Activated naive CD4-positive, alpha-beta T cell treated with anti-CD3 and anti-CD28 coated beads, Interleukin-2, amount 50 U/mL, for 72 hours (primary cell): ENCODE results near the gene HTN3. TPM values are rescaled to one million over a fixed set of nuclear protein-coding genes. Genes with fewer than 3 reads are reported as not detected.
A peak's percentile ranks its signal among the peaks of the same experiment; 100 is the strongest.
"Not testable (repeated sequence)": the region's sequence is repeated elsewhere in the genome, so short reads cannot be mapped to it uniquely, and the experiment has no call there.

ENCODE experiments used
- ATAC-seq, 2 donors: fragments of 150-1000 bp; cut with Tn5 transposase; 2 replicates each; pipeline ENCODE4 v1.10.0; 2021; ENCODE audit warnings: mild to moderate bottlenecking in 2 of 2, moderate library complexity in 2 of 2
- DNase-seq, 2 donors: peaks; one replicate each; pipeline ENCODE4 v3.0.0; 2021 to 2022; ENCODE audit warnings: low spot score in 2 of 2
- H3K27ac Mint-ChIP-seq, 2 donors: one replicate each; pipeline ENCODE4 v1.8.0; 2022; ENCODE audit warnings: mild to moderate bottlenecking in 2 of 2, mixed read lengths in 2 of 2
- H3K36me3 Mint-ChIP-seq, 2 donors: one replicate each; pipeline ENCODE4 v1.8.0; 2022; ENCODE audit warnings: mixed read lengths in 2 of 2
- H3K9me3 Mint-ChIP-seq, 2 donors: one replicate each; pipeline ENCODE4 v1.8.0; 2022; ENCODE audit warnings: mixed read lengths in 2 of 2
- total RNA-seq, 2 donors: library from RNA; stranded (reverse); gene quantifications; one replicate each; pipeline ENCODE4 v1.2.3, GENCODE V29; 2022

The HTN3 gene
- total RNA-seq: not detected

GRCh38 chr4:70028159-70028558 is at the start of gene HTN3:
HTN3 (plus strand) TSS chr4:70028459; CDS start chr4:70030741, 2,282 bp downstream.
- not testable (repeated sequence) for ATAC-seq, H3K27ac Mint-ChIP-seq, DNase-seq, H3K9me3 Mint-ChIP-seq, H3K36me3 Mint-ChIP-seq

DNA sequence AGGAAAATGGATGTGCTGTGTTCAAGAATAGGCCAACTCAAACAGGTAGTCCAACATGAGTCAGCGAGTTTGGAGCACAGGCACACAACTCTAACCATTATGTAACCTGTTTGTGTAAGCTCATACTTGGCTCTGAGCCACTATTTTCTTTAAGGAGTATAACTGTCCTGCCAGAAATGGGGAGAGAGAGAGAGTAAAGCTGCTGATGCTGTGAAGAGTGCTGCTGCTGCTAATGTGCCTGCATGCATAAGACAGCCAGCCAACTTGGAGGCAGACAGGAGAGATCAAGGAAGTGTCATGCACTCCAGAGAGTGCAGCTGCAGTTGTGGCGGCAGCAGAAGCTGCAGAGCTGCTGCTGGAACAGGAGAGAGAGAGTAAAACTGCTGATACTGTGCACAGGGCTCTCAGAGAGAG is 44.2 kb upstream of the HTN3 start:
- no peaks in the 10 kb centered on the region for H3K9me3 Mint-ChIP-seq
- no peak for ATAC-seq
- H3K36me3 Mint-ChIP-seq: no peaks in the 10 kb centered on the region
- no peak for DNase-seq
- H3K27ac Mint-ChIP-seq: no peak overlapping the region

DNA sequence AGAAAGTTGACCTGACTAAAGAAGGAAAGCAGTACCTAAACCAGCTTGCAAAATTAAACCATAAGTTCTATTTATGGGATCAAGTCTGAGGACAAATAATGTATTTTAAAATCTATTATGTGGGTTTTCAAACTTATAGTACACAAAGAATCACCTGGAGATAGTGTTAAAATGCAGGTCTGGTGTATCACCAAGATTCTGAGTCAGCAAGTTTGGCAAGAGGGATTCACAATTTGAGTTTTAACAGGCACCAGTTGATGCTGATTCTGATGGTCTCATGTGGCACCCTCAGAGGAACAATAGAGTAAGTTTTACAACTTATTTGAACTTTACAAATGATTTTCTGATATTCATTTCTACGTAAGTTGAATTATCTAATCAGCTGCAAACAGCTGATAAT is 41.6 kb upstream of the HTN3 start:
- ATAC-seq (no peak), DNase-seq (no peak)
- Mint-ChIP-seq H3K9me3 (no peaks in the 10 kb centered on the region), H3K27ac (no peak overlapping the region), H3K36me3 (no peaks in the 10 kb centered on the region)

- Mint-ChIP-seq H3K36me3 (no peaks in the 10 kb centered on the region), H3K27ac (no peak overlapping the region), H3K9me3 (no peaks in the 10 kb centered on the region)
- DNase-seq (no peak), ATAC-seq (no peak)
Observed at GRCh38 chr4:69991016-69991415, 37.2 kb upstream of the HTN3 start.

DNA sequence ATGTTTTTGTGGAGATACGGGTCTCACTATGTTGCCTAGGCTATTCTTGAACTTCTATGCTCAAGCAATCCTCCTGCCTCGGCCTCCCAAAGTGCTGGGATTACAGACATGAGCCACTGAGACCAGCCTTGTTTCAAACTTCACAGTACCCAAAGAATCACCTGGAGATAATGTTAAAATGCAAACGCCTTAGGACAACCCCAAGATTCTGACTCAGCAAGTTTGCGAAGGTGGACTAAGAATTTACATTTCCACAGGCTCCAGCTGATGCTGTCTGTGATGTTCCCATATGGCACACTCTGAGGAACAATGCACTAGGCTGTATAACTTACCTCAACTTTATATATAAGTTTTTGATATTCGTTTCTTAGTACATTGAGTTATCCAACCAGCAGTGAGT is 33.5 kb upstream of the HTN3 start:
- Mint-ChIP-seq H3K9me3 (no peaks in the 10 kb centered on the region), H3K36me3 (no peaks in the 10 kb centered on the region), H3K27ac (no peak overlapping the region)
- DNase-seq (no peak), ATAC-seq (no peak)

GRCh38 chr4:69995526-69996016 is 32.7 kb upstream of the HTN3 start, which contains the start of gene STATH:
STATH (plus strand) TSS chr4:69995966; CDS start chr4:69998438, 2,472 bp downstream.
- ATAC-seq (no peak), DNase-seq (no peak)
- Mint-ChIP-seq H3K36me3 (no peaks in the 10 kb centered on the region), H3K27ac (no peak within 1 kb of the TSS), H3K9me3 (no peaks in the 10 kb centered on the region)

GRCh38 chr4:69999420-69999819 is 28.8 kb upstream of the HTN3 start:
- ATAC-seq (peak in 1 of 2 donors; percentile 48), DNase-seq (no peak)
- no peaks in the 10 kb centered on the region for H3K9me3 Mint-ChIP-seq
- H3K27ac Mint-ChIP-seq: no peak overlapping the region
- no peaks in the 10 kb centered on the region for H3K36me3 Mint-ChIP-seq

- ATAC-seq: no peak
- H3K36me3 Mint-ChIP-seq: no peaks in the 10 kb centered on the region
Observed at GRCh38 chr4:70000711-70001110, 27.5 kb upstream of the HTN3 start.

DNA sequence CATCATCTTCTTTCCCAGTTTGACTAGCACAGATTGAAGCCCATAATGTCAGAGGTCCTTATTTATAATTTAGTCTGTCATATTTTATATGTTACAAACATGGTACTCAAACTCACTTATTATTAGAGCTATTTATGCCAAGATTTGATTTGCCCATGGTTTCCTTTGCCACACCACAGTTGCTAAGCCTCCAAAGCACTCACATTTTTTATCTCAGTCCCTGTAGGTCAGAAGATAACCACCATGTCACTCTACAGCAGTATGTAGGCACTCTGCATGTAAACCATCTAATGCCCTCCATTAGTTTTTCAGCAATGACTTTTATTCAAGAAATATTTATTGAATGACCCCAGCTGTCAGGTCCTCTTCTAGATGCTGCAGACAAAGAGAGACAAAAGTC is 25.8 kb upstream of the HTN3 start:
- ATAC-seq (no peak), DNase-seq (no peak)
- H3K9me3 Mint-ChIP-seq: no peaks in the 10 kb centered on the region
- no peaks in the 10 kb centered on the region for H3K36me3 Mint-ChIP-seq
- no peak overlapping the region for H3K27ac Mint-ChIP-seq

More at GRCh38 chr4:70000711-70001110, 27.5 kb upstream of the HTN3 start:
- H3K9me3 Mint-ChIP-seq: no peaks in the 10 kb centered on the region
- H3K27ac Mint-ChIP-seq: no peak overlapping the region
- no peak for DNase-seq

DNA sequence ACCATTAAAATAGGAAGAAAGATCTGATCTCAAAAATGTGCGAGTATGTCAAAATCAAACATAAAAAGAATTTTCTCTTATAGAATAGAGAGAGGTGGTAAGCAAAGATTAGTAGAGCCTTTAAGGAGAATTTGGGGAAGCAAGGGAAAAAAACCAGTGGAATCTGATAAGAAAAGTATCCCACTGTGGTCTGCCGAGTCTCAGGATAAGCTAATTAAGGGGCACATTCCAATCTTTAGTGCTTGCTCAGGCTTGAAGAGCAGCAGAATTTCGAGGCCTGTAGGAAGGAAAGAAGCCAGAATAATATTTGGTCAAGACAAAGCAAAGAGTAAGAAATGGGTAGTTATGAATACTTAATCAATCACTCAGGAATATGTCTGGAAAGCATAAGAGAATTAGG is 19.5 kb upstream of the HTN3 start:
- DNase-seq (no peak), ATAC-seq (no peak)
- Mint-ChIP-seq H3K36me3 (no peaks in the 10 kb centered on the region), H3K9me3 (no peaks in the 10 kb centered on the region), H3K27ac (no peak overlapping the region)

- not testable (repeated sequence) for H3K27ac Mint-ChIP-seq, ATAC-seq, DNase-seq, H3K36me3 Mint-ChIP-seq, H3K9me3 Mint-ChIP-seq
Observed at GRCh38 chr4:70019006-70019405, 9.3 kb upstream of the HTN3 start.

DNA sequence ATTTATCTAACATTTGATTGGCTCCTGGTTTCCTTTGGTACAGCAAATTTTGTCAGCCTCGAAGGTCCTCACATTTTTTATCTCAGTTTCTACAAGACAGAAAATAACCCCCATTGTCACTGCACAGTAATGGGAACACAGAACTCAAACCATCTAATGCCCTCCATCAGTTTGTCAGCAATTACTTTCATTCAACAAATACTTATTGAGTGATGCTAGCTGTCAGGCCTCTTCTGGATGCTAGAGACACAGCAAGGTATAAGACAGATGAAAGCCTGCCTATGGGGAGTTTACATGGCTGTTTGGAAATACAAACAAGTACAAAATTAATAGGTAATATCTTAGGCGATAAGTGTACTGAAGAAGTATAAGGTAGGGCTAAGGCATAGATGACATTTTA is 5.0 kb upstream of the HTN3 start:
- no peaks in the 10 kb centered on the region for H3K9me3 Mint-ChIP-seq
- H3K27ac Mint-ChIP-seq: no peak overlapping the region
- DNase-seq (no peak), ATAC-seq (no peak)
- H3K36me3 Mint-ChIP-seq: no peaks in the 10 kb centered on the region

- ATAC-seq (no peak), DNase-seq (no peak)
- Mint-ChIP-seq H3K9me3 (no peaks in the 10 kb centered on the region), H3K36me3 (no peaks in the 10 kb centered on the region), H3K27ac (no peak overlapping the region)
Observed at GRCh38 chr4:70027011-70027410, 1.2 kb upstream of the HTN3 start.

GRCh38 chr4:70037559-70037958 is 9.3 kb downstream of the HTN3 start:
- H3K9me3 Mint-ChIP-seq: peaks cover 11 to 25% of the 10 kb centered on the region in 2 donors
- H3K36me3 Mint-ChIP-seq, DNase-seq, ATAC-seq, H3K27ac Mint-ChIP-seq: not testable (repeated sequence)

DNA sequence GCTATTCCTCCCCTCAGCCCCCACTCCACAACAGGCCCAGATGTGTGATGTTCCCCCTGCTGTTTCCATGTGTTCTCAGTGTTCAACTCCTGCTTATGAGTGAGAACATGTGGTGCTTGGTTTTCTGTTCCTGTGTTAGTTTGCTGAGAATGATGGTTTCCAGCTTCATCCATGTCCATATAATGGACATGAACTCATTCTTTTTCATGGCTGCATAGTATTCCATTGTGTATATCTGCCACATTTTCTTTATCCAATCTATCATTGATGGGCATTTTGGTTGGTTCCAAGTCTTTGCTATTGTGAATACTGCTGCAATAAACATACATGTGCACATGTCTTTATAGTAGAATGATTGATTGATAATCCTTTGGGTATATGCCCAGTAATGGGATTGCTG is 11.7 kb downstream of the HTN3 start:
- not testable (repeated sequence) for H3K27ac Mint-ChIP-seq, DNase-seq, H3K36me3 Mint-ChIP-seq, ATAC-seq
- H3K9me3 Mint-ChIP-seq: peaks cover 8 to 14% of the 10 kb centered on the region in 2 donors

DNA sequence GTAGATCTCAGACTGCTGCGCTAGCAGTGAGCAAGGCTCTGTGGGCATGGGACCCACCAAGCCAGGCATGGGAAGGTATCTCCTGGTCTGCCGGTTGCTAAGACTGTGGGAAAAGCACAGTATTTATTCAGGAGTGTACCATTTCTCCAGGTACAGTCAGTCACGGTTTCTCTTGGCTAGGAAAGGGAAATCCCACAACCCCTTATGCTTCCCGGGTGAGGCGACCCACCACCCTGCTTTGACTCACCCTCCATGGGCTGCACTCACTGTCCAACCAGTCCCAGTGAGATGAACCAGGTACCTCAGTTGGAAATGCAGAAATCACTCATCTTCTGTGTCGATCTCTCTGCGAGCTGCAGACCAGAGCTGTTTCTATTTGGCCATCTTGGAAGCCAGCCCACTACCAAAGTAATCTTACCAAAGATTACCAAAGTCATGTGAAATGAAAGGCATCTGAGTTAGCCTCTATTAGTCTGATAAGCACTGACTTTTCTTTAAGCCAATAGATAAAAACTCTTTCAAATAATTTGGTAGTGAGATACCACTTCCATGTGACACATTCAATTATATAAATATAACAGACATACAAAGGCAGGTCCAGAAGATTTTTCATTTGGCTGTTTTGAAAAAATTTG is 13.5 kb downstream of the HTN3 start:
- Mint-ChIP-seq H3K36me3 (peaks cover 6 to 9% of the 10 kb centered on the region in 2 donors), H3K27ac (no peak overlapping the region), H3K9me3 (peaks cover 8 to 14% of the 10 kb centered on the region in 2 donors)
- ATAC-seq (no peak), DNase-seq (no peak)

GRCh38 chr4:70050138-70050537 is 21.9 kb downstream of the HTN3 start, which contains the start of gene HTN1:
HTN1 (plus strand) TSS chr4:70050438; CDS start chr4:70053077, 2,639 bp downstream.
- not testable (repeated sequence) for H3K27ac Mint-ChIP-seq, ATAC-seq, H3K9me3 Mint-ChIP-seq, DNase-seq, H3K36me3 Mint-ChIP-seq

DNA sequence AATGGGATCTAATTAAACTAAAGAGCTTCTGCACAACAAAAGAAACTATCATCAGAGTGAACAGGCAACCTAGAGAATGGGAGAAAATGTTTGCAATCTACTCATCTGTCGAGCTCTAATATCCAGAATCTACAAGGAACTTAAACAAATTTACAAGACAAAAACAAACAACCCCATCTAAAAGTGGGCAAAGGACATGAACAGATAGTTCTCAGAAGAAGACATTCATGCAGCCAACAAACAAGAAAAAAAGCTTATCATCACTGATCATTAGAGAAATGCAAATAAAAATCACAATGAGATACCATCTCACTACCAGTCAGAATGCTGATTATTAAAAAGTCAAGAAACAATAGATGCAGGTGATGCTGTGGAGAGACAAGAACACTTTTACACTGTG is 28.3 kb downstream of the HTN3 start:
- not testable (repeated sequence) for H3K36me3 Mint-ChIP-seq, H3K27ac Mint-ChIP-seq, DNase-seq, ATAC-seq
- H3K9me3 Mint-ChIP-seq: peaks cover 3 to 12% of the 10 kb centered on the region in 2 donors
